HUDEP-2 (cell line): ENCODE data around the gene SLC6A9.
A peak's percentile ranks its signal among the peaks of the same experiment; 100 is the strongest.

Experiments used
- DNase-seq, 76 experiments: peaks; one replicate each; lab custom pipeline; 2025; ENCODE audit not compliant: unreplicated experiment in 76 of 76; lab: John Stamatoyannopoulos, UW

Gene SLC6A9

GRCh38 chr1:43990271-43991199 lies 40.7 kb downstream of the SLC6A9 start:
- DNase-seq: no peak

GRCh38 chr1:43987159-43987902 lies 43.9 kb downstream of the SLC6A9 start:
- DNase-seq: no peak

GRCh38 chr1:43986712-43987111 lies 44.5 kb downstream of the SLC6A9 start:
- DNase-seq: no peak

GRCh38 chr1:43985984-43986595 lies 45.2 kb downstream of the SLC6A9 start:
- DNase-seq: no peak

GRCh38 chr1:43984855-43985254 lies 46.4 kb downstream of the SLC6A9 start:
- no peak for DNase-seq

- DNase-seq: no peak
Measured at GRCh38 chr1:43983253-43983899, 47.9 kb downstream of the SLC6A9 start.

GRCh38 chr1:43982808-43983207 lies 48.5 kb downstream of the SLC6A9 start:
- no peak for DNase-seq

- DNase-seq: no peak
Measured at GRCh38 chr1:43982241-43982640, 49.0 kb downstream of the SLC6A9 start.

- no peak for DNase-seq
Measured at GRCh38 chr1:43981636-43982035, 49.6 kb downstream of the SLC6A9 start.

- no peak for DNase-seq
Measured at GRCh38 chr1:43981135-43981491, 50.1 kb downstream of the SLC6A9 start.

- DNase-seq: no peak
Measured at GRCh38 chr1:43980255-43981134, 50.8 kb downstream of the SLC6A9 start.

- DNase-seq: peak in 67 of 76 experiments; percentile 9 to 78 (median 57)
Measured at GRCh38 chr1:43979528-43980254, 51.6 kb downstream of the SLC6A9 start.

- no peak for DNase-seq
Measured at GRCh38 chr1:43979261-43979527, 52.1 kb downstream of the SLC6A9 start.

GRCh38 chr1:43978551-43979260 lies 52.6 kb downstream of the SLC6A9 start, which contains the start of gene B4GALT2:
Gene B4GALT2 (plus strand): TSS chr1:43979210. CDS start chr1:43981161, 1,951 bp downstream.
- DNase-seq: peak in 33 of 76 experiments; percentile 8 to 52 (median 31)

GRCh38 chr1:43978264-43978550 lies 53.1 kb downstream of the SLC6A9 start:
- DNase-seq: no peak

- peak in 1 of 76 experiments; percentile 10 for DNase-seq
Measured at GRCh38 chr1:43977376-43978263, 53.6 kb downstream of the SLC6A9 start.

GRCh38 chr1:43976890-43977289 lies 54.4 kb downstream of the SLC6A9 start:
- no peak for DNase-seq

- DNase-seq: peak in 1 of 76 experiments; percentile 8
Measured at GRCh38 chr1:43976045-43976444, 55.2 kb downstream of the SLC6A9 start.
